GM18907 (cell line): ENCODE data around the gene FGF23.

Experiments used
- ATAC-seq: cut with Tn5 transposase; IDR thresholded peaks from one replicate; pipeline ENCODE4 v1.9.1; 2021; ENCODE audit warnings: mild to moderate bottlenecking, moderate library complexity; ENCODE audit not compliant: unreplicated experiment

Gene FGF23

DNA sequence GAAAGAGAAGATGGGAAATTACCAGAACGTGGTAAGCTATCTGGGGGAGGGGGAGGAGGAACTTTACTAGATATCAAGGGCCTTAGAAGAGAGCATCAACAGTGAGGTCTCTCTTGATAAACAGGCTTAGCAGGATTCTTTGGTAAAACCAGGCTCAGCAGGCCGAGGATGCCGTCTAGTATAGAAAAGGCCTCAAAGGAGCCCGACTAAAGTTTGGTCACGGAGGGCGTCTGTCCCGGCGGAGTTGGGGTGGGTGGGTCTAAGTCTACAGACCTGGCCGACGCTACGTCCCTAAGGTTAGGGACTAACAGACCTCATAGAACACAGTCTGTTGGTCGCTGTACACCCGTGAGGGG lies 59.0 kb downstream of the FGF23 start:
- peak; percentile 56 for ATAC-seq
